ENCODE measurements around the gene TRMT44. TPM values are rescaled to one million over a fixed set of nuclear protein-coding genes. Genes with fewer than 3 reads are reported as not detected.

The TRMT44 gene
- total RNA-seq, 6 donors from 2014 or later: 22.8 to 81.7 (median 30.2) TPM

- no peak for TF ChIP-seq CTCF (IDR thresholded peaks at IDR 0.05)
- no peak for TF ChIP-seq POLR2AphosphoS5 (IDR thresholded peaks at IDR 0.05)
- no peak for TF ChIP-seq EP300 (IDR thresholded peaks at IDR 0.05)
- no peak for TF ChIP-seq POLR2A (IDR thresholded peaks at IDR 0.05)
- WGBS, 2 donors: 77 to 79% methylated on average over 6 to 7 of the region's 7 CpGs
- H3K4me1 ChIP-seq: peaks cover 7 to 17% (median 9%) of the 10 kb centered on the region in 4 donors
- no peaks in the 10 kb centered on the region for H3K9me3 ChIP-seq
- no peak overlapping the region for H3K27ac ChIP-seq
- H3K4me3 ChIP-seq: no peak overlapping the region
- DNase-seq (no peak), ATAC-seq (ENCODE audit: low FRiP score in 2 of 2) (no peak)
- H3K27me3 ChIP-seq: no peaks in the 10 kb centered on the region
- H3K36me3 ChIP-seq: no peaks in the 10 kb centered on the region
Observed at GRCh38 chr4:8500966-8501365, 60.4 kb downstream of the TRMT44 start.

GRCh38 chr4:8501781-8502180 lies 61.2 kb downstream of the TRMT44 start:
- Histone ChIP-seq H3K9me3 (no peaks in the 10 kb centered on the region), H3K36me3 (no peaks in the 10 kb centered on the region), H3K27me3 (no peaks in the 10 kb centered on the region), H3K4me1 (peaks cover 7 to 17% (median 9%) of the 10 kb centered on the region in 4 donors), H3K27ac (no peak overlapping the region), H3K4me3 (no peak overlapping the region)
- WGBS, 2 donors: 86 to 92% methylated on average over 4 to 5 of the region's 5 CpGs
- no peak for DNase-seq
- TF ChIP-seq CTCF (IDR thresholded peaks at IDR 0.05) (no peak), POLR2A (IDR thresholded peaks at IDR 0.05) (no peak), POLR2AphosphoS5 (IDR thresholded peaks at IDR 0.05) (no peak), EP300 (IDR thresholded peaks at IDR 0.05) (no peak)
- ATAC-seq (ENCODE audit: low FRiP score in 2 of 2): no peak

GRCh38 chr4:8502371-8502770 lies 61.8 kb downstream of the TRMT44 start:
- H3K4me3 ChIP-seq: no peak overlapping the region
- no peaks in the 10 kb centered on the region for H3K9me3 ChIP-seq
- no peak for DNase-seq
- no peaks in the 10 kb centered on the region for H3K27me3 ChIP-seq
- H3K27ac ChIP-seq: no peak overlapping the region
- H3K36me3 ChIP-seq: no peaks in the 10 kb centered on the region
- WGBS, 2 donors: 91% methylated on average over 5 to 6 of the region's 6 CpGs
- TF ChIP-seq POLR2AphosphoS5 (IDR thresholded peaks at IDR 0.05): no peak
- TF ChIP-seq EP300 (IDR thresholded peaks at IDR 0.05): no peak
- no peak for TF ChIP-seq POLR2A (IDR thresholded peaks at IDR 0.05)
- TF ChIP-seq CTCF (IDR thresholded peaks at IDR 0.05): no peak
- ATAC-seq (ENCODE audit: low FRiP score in 2 of 2): no peak
- peaks cover 7 to 17% (median 9%) of the 10 kb centered on the region in 4 donors for H3K4me1 ChIP-seq

GRCh38 chr4:8502836-8503585 lies 62.4 kb downstream of the TRMT44 start:
- H3K27me3 ChIP-seq: no peaks in the 10 kb centered on the region
- ATAC-seq (ENCODE audit: low FRiP score in 2 of 2) (peak in 1 of 2 donors; percentile 27), DNase-seq (no peak)
- no peak for TF ChIP-seq POLR2A (IDR thresholded peaks at IDR 0.05)
- no peak for TF ChIP-seq CTCF (IDR thresholded peaks at IDR 0.05)
- TF ChIP-seq POLR2AphosphoS5 (IDR thresholded peaks at IDR 0.05): no peak
- TF ChIP-seq EP300 (IDR thresholded peaks at IDR 0.05): no peak
- no peak overlapping the region for H3K4me3 ChIP-seq
- 75 to 86% methylated on average over 2 to 13 of the region's 13 CpGs for WGBS, 2 donors
- H3K27ac ChIP-seq: no peak overlapping the region
- no peaks in the 10 kb centered on the region for H3K36me3 ChIP-seq
- peaks cover 7 to 17% (median 9%) of the 10 kb centered on the region in 4 donors for H3K4me1 ChIP-seq
- no peaks in the 10 kb centered on the region for H3K9me3 ChIP-seq

GRCh38 chr4:8503801-8504200 lies 63.2 kb downstream of the TRMT44 start:
- no peaks in the 10 kb centered on the region for H3K27me3 ChIP-seq
- DNase-seq (no peak), ATAC-seq (ENCODE audit: low FRiP score in 2 of 2) (no peak)
- H3K4me3 ChIP-seq: no peak overlapping the region
- H3K4me1 ChIP-seq: peaks cover 7 to 17% (median 9%) of the 10 kb centered on the region in 4 donors
- no peaks in the 10 kb centered on the region for H3K36me3 ChIP-seq
- TF ChIP-seq CTCF (IDR thresholded peaks at IDR 0.05) (no peak), POLR2A (IDR thresholded peaks at IDR 0.05) (no peak)
- no peak overlapping the region for H3K27ac ChIP-seq
- 67 to 74% methylated on average over 8 to 11 of the region's 11 CpGs for WGBS, 2 donors
- H3K9me3 ChIP-seq: no peaks in the 10 kb centered on the region
